Measurements from ENCODE around the gene GH2.
A peak's percentile ranks its signal among the peaks of the same experiment; 100 is the strongest.

The GH2 gene

DNA sequence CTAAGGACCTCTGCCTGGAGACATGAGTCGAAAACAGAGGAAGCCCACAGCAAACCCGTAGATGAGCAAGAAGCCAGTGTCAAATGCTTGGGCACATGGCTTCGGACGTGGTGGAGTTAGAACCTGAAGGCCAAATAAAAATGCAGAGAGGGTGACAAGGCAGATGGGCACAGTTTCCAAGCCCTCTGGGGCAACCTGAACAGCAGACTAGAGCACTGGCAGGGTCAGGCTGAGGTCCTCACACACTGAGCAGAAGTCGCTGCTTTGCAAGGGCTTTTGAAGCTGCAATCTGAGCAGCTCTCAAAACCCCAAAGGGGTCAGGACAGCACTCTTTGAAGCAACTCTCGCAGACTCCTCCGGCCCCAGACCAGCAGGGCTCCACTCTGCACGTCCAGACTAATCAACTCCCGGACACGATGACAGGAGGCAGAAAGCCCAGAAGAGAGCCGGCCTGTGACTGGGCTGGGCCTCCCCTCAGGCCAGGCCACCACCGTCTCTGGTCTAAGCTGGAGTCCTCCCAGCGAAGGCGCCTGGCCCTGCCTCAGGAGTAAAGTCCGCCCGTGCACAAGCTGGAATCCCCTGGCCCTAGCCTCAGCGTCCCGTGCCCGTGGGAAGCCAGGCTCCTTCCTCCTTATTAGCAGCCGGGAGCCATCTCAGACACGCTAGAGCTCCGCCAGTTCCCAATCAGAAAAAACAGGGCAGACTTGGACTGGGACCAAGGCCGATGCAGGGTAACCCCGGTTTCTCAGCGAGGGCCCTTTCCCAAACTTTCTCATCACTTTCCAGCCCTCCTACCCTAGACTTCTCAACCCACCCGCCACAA lies 40.2 kb downstream of the GH2 start:
- no peak for DNase-seq (ENCODE audit: low read depth, low spot score)

DNA sequence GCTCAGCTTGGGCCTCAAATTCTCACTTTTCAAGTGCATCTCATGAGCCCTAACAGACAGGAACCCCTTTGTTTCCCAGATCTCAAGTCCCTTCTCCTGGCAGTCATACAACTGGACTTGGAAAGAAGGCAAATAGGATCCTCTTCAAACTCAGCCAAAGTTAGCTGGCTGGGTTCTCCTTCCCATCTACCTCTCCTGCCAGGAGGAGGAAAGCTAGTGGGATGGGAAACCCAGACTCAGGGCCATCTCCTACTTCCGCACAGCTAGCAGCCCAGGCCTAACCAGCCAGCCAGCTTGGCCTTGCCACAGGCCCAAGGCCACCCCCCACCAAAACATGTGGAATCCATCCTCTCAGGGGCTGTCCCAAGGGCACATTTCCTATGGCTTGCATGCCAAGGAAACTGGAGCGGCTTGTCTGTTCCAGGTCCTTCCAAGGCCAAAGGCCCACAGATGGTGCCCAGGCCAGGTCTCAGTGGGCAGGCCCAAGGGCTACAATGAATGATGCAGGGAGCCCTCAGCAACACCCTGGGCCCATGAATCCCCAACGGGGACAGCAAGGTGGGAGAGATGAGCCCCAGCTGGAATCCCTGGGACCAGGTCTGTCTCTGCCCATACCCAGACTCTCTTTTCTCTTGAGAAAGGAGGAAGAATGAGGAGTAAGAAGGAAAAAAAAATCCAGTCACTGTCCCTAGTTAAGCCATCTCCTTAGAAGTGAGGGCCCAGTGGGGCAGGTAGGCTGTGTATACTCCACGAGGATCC lies 41.0 kb downstream of the GH2 start:
- DNase-seq (ENCODE audit: low read depth, low spot score): no peak

DNA sequence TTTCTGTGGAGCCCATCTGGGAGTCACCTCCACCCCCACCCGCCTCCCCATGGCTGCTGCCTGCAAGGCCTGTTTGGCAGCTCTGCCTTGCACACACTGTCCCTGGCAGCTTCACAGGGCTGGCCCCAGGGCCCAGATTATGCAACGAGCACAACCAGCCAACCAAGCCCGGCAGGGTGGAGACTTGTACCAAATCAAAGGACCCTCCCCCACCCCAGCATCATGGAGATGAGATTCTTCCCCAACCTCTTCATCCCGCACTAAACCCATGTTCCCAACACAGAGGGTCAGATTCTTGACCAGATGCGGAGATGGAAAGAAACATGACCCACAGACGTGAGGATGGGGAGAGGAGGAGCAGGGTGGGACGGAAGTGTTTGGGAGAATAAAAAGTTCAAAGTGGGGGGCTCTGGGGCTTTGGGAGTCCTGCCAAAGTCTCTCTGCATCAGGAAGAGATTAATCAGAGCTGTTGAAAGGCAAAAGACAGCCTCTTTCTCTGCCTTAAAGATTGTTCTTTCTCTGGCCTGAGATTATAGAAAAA lies 43.0 kb downstream of the GH2 start:
- no peak for DNase-seq (ENCODE audit: low read depth, low spot score)

DNA sequence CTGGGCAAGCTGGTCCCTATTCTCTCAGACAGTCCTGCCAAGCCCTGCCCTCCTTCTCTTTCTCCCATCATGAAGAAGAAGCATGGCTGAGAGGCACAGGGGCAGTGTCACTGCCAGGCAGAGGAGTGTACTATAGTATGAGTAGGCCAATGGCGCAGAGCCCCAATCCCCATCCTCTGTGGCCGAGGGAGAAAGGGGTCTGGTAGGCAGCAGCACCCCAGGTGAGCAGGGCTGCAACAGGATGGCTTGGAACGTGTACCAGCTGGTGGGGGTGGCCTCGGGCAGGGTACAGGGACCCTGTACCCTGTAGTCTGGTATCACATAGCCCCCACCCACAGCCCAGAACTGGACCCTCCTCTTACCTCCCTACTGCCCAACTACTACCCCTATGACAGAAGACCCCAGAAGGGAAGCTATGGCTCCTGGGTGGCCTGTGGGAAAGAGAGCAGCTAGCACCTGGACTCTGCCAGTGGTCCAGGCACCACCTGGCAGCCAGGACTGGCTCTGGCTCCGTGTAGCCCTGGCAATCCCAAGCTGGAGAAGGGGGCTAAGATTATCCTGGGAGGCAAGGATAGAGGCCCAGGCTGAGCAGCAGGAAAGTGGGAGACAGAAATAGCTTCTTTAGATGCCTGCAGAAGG lies 43.7 kb downstream of the GH2 start:
- DNase-seq (ENCODE audit: low read depth, low spot score): no peak

DNA sequence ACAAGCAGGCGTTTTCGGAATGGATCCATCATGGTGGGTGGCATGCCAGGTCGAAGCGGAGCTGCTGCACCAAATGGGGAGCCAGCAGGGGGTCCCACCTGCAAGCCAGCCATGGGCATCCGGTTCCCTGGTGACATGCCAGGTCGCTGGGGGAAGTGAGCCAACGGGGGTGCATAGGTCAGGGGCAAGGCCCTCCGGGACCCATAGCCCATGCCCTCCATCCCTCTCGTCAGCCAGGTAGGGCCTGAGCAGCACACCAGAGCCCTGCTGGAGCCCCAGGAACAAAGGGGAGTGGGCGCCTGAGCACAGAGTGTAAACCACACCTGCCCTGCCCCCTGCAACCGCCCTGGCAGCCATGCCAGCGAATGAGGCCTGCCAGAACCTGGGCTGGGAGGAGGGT lies 44.3 kb downstream of the GH2 start:
- no peak for DNase-seq (ENCODE audit: low read depth, low spot score)

DNA sequence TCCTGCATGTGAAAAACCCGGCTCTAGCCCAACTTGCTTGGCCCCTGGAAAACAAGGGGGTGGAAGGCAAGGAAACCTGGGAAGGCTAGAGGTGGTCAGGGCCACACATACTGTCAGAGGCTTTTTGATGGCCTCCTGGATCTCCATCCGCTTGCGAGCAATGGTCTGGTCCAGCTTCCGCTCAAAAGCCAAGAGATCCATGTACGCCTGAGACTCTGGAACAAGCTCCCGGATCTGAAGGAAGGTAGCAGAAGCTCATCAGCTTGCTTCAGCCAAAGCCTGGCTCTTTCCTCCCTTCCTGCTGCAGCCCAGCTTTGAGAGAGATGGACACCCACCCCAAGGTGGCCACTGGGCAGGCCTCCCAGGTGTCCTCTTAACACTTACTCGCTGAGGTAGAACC lies 44.9 kb downstream of the GH2 start:
- no peak for DNase-seq (ENCODE audit: low read depth, low spot score)

DNA sequence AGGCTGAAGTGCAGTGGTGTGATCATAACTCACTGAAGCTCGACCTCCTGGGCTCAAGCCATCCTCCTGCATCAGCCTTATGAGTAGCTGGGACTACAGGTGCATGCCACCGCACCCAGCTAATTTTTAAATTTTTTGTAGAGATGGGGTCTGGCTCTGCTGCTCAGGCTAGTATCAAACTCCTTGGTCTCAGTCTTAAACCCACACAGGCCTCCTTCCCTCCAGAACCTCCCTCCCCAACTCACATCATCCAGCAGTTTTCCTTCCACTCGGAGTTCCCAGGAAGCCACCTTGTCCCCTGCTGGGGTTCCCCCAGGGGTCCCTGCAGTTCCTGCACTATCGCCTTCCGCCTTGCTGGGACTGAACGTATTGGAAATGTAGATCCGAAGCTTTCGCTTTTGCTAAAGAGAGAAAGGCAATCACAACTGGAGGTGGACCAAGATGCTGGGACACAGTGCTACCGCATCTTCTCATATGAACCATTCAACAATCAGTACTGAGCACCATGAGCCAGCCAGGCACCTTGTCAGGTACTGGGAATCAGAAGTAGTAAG lies 46.5 kb downstream of the GH2 start:
- no peak for DNase-seq (ENCODE audit: low read depth, low spot score)

DNA sequence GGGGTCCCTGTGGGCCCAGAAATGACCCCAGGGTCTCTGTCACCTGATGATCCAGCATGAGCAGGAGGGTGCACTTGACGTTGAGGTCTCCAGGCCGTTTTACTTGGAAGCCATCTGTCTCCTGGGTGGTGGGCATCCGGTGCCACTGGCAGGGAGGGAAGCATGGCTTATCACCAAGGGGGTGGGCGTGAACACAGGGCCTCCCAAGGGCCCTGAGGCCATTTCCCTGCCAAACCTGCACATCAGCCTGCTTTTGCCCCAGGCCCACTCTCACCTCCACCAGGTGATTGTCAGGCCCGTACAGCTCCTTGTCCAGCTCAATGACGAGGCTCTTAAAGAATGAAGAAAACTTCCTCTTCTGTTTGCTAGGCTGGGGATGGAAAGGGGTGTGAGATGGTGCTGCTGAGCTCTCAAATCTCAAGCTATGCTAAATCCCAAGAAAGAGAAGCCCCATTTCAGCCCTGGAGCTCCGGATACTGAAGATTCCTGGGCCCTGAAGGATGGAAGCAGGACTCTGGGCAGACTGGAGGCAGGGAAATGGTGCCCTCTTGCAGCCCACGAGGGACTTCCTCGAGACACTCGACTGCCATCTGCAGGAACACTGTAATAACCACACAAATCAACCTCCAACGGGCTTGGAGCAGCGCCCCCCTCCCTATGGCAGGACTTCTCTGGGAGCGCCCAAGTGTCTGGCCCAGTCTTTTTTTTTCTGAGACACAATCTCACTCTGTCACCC lies 47.1 kb downstream of the GH2 start:
- DNase-seq (ENCODE audit: low read depth, low spot score): peak; percentile 47

DNA sequence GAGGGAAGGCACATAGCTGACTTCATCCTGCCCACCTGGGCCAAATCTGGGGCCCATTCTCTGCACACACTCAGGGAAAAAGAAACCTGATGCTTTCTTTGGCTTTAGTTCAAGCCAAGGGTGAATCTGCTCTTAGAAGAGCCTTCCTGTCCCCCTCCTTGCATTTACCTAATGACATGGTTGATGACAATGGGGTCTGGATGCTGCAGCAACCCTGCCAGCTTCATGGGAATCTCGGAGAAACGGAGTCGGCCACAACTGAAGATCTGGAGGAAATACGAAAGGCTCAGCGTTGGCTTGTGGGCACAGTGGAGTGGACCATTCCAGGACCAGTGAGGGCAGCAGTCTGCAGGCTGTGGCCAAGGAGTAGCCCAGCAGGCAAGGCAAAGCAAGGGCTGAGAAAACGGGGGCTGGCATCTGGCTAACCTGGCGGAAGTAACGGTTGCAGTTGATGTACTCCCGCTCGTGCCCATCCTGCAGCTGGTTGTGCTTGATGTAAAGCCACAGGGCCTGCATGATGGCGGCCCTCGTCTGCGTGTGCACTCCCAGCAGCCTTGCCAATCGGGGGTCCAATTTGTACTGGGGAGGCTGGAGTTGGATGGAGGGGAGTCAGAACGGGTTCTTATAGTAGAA lies 47.9 kb downstream of the GH2 start:
- no peak for DNase-seq (ENCODE audit: low read depth, low spot score)

DNA sequence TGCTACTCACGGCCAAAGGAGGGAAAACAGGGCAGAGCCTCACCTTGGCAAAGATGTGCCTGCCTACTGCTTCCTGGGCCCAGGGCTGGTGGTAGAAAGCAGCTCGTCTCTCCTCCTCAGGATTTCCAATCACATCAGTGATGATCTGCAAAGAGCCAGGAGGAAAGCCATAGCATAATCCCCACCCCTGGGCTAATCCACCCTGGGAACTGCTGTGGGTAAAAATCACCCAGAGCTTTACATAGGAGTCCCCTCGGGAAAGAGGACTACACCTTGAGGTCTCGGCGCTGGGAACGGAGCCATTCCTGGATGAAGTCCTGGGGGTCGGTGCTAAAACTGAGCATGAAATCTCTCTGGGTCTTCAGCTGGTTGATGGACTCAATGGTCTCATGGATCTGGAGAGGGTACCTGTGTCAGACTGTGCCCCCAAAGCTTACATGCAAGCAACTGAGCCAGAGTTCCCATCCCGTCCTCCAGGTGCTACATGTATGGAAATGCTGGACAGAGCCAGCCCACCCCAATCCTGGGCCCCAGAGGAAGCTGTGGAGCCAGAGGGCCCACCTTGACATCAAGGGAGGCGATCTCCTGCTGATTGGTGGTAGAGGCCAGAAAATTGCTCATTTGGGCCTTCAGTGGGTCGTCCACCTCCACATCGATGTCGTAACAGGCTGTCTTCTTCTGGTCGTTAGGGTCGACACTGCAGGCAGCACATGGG lies 48.6 kb downstream of the GH2 start:
- DNase-seq (ENCODE audit: low read depth, low spot score): no peak

DNA sequence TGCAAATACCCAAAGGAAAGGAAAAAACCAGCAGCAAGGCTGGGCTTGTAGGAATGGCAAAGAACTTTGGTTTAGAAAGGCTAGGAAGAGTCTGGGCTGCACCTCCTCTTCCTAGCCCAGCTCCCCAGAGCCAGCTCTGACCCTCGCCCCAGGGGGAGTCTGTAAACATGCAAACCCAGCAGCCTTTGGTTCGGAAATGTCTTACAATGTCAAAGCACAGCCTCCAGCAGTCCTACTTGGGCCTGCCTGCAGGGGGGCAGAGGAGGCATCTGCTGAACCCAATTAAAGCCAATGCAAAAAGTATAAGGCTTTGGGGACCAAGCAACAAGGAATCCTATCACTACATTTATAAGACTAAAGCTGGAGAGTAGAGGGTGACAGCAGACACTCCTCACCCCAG lies 49.3 kb downstream of the GH2 start:
- no peak for DNase-seq (ENCODE audit: low read depth, low spot score)

DNA sequence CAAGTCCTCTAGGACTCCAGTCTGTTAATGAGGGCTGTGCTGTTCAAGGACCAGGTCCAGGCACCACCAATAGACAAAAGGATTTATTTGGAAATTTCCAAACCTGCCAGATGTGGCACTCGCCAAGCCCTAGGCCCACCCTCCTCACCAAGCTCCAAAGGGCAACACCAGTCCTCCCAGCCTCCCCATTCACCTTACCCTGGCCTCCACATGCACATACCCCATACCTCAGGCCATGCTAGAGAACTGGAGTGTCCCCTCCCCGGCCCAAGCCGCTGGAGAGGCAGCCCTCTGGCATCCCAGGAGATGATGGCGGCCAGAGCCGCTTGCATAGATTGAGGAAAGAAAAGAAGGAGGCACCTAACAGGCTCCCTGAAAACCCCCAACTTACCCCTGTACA lies 49.7 kb downstream of the GH2 start:
- no peak for DNase-seq (ENCODE audit: low read depth, low spot score)

DNA sequence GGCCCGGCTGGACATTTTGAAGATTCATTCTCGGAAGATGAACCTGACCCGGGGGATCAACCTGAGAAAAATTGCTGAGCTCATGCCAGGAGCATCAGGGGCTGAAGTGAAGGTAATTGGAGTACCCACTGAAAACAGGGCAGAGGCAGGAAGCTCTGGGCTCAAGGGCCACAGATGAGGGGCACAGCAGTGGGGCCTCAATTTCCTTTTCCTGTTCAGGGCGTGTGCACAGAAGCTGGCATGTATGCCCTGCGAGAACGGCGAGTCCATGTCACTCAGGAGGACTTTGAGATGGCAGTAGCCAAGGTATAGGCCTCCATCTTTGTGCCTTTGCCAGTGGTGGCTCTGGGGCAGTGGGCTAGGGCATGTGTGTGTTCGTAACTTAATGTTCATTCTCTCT lies 50.2 kb downstream of the GH2 start:
- DNase-seq (ENCODE audit: low read depth, low spot score): no peak

DNA sequence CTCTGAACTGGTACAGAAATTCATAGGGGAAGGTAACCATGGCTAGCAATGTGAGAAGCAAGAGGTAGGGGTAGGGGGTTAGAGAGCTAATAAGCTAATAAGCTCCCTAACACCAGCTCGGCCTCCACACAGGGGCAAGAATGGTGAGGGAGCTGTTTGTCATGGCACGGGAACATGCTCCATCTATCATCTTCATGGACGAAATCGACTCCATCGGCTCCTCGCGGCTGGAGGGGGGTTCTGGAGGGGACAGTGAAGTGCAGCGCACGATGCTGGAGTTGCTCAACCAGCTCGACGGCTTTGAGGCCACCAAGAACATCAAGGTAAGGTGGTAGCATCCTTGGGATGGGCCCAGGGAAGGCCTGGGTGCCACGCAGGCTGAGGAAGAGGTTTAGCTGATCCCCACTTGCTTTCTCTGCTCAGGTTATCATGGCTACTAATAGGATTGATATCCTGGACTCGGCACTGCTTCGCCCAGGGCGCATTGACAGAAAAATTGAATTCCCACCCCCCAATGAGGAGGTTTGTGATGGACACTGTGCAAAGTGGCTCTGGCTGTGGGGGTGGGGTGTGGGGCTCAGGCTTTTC lies 50.7 kb downstream of the GH2 start:
- no peak for DNase-seq (ENCODE audit: low read depth, low spot score)

DNA sequence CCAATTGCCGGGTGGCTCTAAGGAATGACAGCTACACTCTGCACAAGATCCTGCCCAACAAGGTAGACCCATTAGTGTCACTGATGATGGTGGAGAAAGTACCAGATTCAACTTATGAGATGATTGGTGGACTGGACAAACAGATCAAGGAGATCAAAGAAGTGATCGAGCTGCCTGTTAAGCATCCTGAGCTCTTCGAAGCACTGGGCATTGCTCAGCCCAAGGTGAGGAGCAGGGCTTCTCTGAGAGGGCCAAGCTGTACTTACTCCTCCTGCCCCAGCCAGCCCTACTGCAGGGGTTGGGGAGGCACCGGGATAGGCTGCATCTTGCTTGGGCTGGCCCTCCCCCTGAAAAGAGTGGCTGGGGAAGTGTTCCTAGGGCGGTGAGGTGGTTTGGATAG lies 51.5 kb downstream of the GH2 start:
- no peak for DNase-seq (ENCODE audit: low read depth, low spot score)
